HG03045 (cell line): ENCODE results near the gene EFNA2.

Experiments used
- ATAC-seq: cut with Tn5 transposase; IDR thresholded peaks from one replicate; pipeline ENCODE4 v1.9.1; 2021; ENCODE audit warnings: mild to moderate bottlenecking, moderate library complexity; ENCODE audit not compliant: unreplicated experiment

EFNA2 gene

GRCh38 chr19:1248786-1249297 is 36.8 kb upstream of the EFNA2 start:
- ATAC-seq = peak; percentile 24

GRCh38 chr19:1249298-1249989 is 36.2 kb upstream of the EFNA2 start:
- ATAC-seq = peak; percentile 44

- no peak for ATAC-seq
Observed at GRCh38 chr19:1249990-1250436, 35.7 kb upstream of the EFNA2 start.

GRCh38 chr19:1250437-1251260 is 35.0 kb upstream of the EFNA2 start:
- no peak for ATAC-seq

- ATAC-seq = no peak
Observed at GRCh38 chr19:1251330-1252220, 34.1 kb upstream of the EFNA2 start.

- no peak for ATAC-seq
Observed at GRCh38 chr19:1252221-1252820, 33.4 kb upstream of the EFNA2 start.

- ATAC-seq = no peak
Observed at GRCh38 chr19:1252821-1253513, 32.7 kb upstream of the EFNA2 start.

GRCh38 chr19:1253514-1254080 is 32.1 kb upstream of the EFNA2 start:
- ATAC-seq = no peak

- ATAC-seq = no peak
Observed at GRCh38 chr19:1254081-1254527, 31.6 kb upstream of the EFNA2 start.

GRCh38 chr19:1254530-1255185 is 31.0 kb upstream of the EFNA2 start:
- ATAC-seq = no peak

- ATAC-seq = no peak
Observed at GRCh38 chr19:1255186-1256161, 30.2 kb upstream of the EFNA2 start.

- ATAC-seq = no peak
Observed at GRCh38 chr19:1256646-1257474, 28.8 kb upstream of the EFNA2 start.

- no peak for ATAC-seq
Observed at GRCh38 chr19:1257475-1258162, 28.1 kb upstream of the EFNA2 start.

GRCh38 chr19:1258163-1258492 is 27.5 kb upstream of the EFNA2 start:
- ATAC-seq = no peak

GRCh38 chr19:1258707-1259205 is 26.9 kb upstream of the EFNA2 start:
- ATAC-seq = no peak

- ATAC-seq = peak; percentile 25
Observed at GRCh38 chr19:1259206-1259875, 26.3 kb upstream of the EFNA2 start.
